NCI-H526 treated with DMSO at 0.1 percent for 48 hours (cell line): Measurements from ENCODE around the gene NEDD9.

Experiments
- DNase-seq: peaks from one replicate; lab custom pipeline; 2025; lab: John Stamatoyannopoulos, UW

Gene NEDD9

GRCh38 chr6:11201015-11201414, 31.5 kb downstream of the NEDD9 start:
- DNase-seq: no peak

- no peak for DNase-seq
Measured at GRCh38 chr6:11200356-11200755, 32.1 kb downstream of the NEDD9 start.

GRCh38 chr6:11198663-11199603, 33.5 kb downstream of the NEDD9 start:
- DNase-seq: no peak

- no peak for DNase-seq
Measured at GRCh38 chr6:11197850-11198249, 34.6 kb downstream of the NEDD9 start.

GRCh38 chr6:11197175-11197536, 35.3 kb downstream of the NEDD9 start:
- DNase-seq: no peak

GRCh38 chr6:11196511-11197174, 35.8 kb downstream of the NEDD9 start:
- DNase-seq: no peak

- DNase-seq: no peak
Measured at GRCh38 chr6:11194356-11195218, 37.9 kb downstream of the NEDD9 start.

GRCh38 chr6:11193434-11193833, 39.0 kb downstream of the NEDD9 start:
- DNase-seq: no peak

- no peak for DNase-seq
Measured at GRCh38 chr6:11192167-11192566, 40.3 kb downstream of the NEDD9 start.

GRCh38 chr6:11190625-11191245, 41.7 kb downstream of the NEDD9 start:
- DNase-seq: no peak

- no peak for DNase-seq
Measured at GRCh38 chr6:11189865-11190624, 42.4 kb downstream of the NEDD9 start.

- DNase-seq: no peak
Measured at GRCh38 chr6:11188161-11188915, 44.1 kb downstream of the NEDD9 start.

GRCh38 chr6:11187301-11187700, 45.2 kb downstream of the NEDD9 start:
- DNase-seq: no peak

- no peak for DNase-seq
Measured at GRCh38 chr6:11185204-11185842, 47.1 kb downstream of the NEDD9 start.

- DNase-seq: no peak
Measured at GRCh38 chr6:11183761-11184362, 48.6 kb downstream of the NEDD9 start.

GRCh38 chr6:11181478-11182136, 50.9 kb downstream of the NEDD9 start:
- no peak for DNase-seq

GRCh38 chr6:11179419-11180202, 52.9 kb downstream of the NEDD9 start:
- DNase-seq: no peak

- DNase-seq: no peak
Measured at GRCh38 chr6:11179088-11179418, 53.4 kb downstream of the NEDD9 start.
